Fibroblast of the aortic adventitia (primary cell): ENCODE measurements around the gene PCDHGA1. TPM values are rescaled to one million over a fixed set of nuclear protein-coding genes. Genes with fewer than 3 reads are reported as not detected.
"Not testable (repeated sequence)": the region's sequence is repeated elsewhere in the genome, so short reads cannot be mapped to it uniquely, and the experiment has no call there.

Source experiments
- DNase-seq: peaks from one replicate; pipeline ENCODE4 v3.0.0-alpha.2; 2010; ENCODE audit warnings: low read depth
- H3K4me3 ChIP-seq: 2 replicates; pipeline ENCODE4 v1.5.1; 2011; ENCODE audit warnings: low read depth, mild to moderate bottlenecking, control low read depth, low read length, moderate library complexity
- CTCF ChIP-seq: IDR thresholded peaks from 2 replicates; pipeline ENCODE4 v1.5.1; 2011; ENCODE audit warnings: mild to moderate bottlenecking, low read length, control low read depth, inconsistent platforms; ENCODE audit not compliant: insufficient read depth
- total RNA-seq: library from RNA; depleted of rRNA; stranded (reverse); fragments of >200 nt; gene quantifications from 2 replicates; pipeline ENCODE4 v1.2.3, GENCODE V29; 2012; ENCODE audit warnings: low replicate concordance

PCDHGA1 gene
- total RNA-seq = 0.90 and 1.4 TPM in 2 replicates

- TF ChIP-seq CTCF = peak; percentile 64
- peak within 1 kb of the TSS; percentile 49 for H3K4me3 ChIP-seq
- peak; percentile 70 for DNase-seq
Measured at GRCh38 chr5:141330299-141331080, at the start of gene PCDHGA1. Gene PCDHGA1, plus strand, starts transcription at chr5:141330514.

- H3K4me3 ChIP-seq = no peak overlapping the region
- no peak for DNase-seq
- TF ChIP-seq CTCF = no peak
Measured at GRCh38 chr5:141298376-141298775, 31.9 kb upstream of the PCDHGA1 start.

DNA sequence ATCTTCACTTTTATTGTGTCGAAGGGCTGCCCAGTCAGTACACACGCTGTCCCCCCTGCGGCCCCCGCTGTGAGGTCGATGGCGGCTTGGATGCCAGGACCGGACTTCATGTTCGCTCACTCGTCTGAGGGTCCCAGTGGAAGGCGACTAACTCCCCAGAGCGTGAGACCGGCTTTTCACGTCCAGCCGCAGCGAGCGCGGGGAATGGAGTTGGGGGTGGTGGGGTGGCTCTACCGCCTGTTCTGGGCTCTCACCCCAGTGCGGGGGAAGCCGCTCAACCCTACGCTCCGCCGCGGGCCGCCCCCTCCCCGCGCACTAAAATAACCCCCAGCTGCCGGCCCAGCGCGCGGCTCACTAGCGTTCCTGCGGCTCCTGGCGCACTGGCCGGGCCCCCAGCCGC lies 26.6 kb upstream of the PCDHGA1 start, which contains the start of gene SLC25A2:
SLC25A2 (minus strand) TSS at position 294 of the 400 bp plus-strand sequence; CDS start at position 110, 184 bp downstream.
- H3K4me3 ChIP-seq = no peak within 1 kb of the TSS
- no peak for TF ChIP-seq CTCF
- no peak for DNase-seq

DNA sequence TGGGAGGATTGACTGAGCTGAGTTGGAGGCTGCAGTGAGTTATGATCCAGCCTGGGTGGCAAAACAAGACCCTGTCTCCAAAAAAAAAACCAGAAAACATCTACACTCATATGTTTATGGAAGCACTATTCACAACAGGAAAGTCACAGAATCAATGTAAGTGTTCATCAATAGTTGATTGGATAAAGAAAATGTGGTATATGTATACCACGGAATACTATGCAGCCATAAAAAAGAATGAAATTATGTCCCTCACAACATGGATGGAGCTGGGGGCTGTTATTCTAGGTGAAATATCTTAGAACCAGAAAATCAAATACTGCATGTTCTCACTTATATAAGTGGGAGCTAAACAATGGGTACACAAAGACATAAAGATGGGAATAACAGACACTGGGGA lies 23.7 kb upstream of the PCDHGA1 start:
- H3K4me3 ChIP-seq = no peak overlapping the region
- no peak for DNase-seq
- no peak for TF ChIP-seq CTCF

DNA sequence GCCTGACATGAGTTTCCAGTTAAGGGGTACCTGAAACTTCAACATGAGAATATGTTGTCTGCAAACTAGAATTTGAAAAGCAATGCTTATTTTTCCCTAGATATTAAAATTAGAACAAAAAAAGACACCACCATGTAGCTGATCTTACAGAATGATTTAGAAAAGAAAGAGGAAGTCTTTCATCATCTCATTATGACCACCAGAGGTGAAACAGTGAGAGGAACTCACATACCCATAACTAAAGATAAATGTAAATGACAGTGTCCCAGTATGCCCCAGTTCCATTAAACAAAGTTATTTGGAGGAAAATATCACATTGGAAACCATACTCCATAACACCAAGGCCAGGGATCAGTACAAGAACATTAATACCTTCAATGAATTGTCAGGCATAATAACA lies 16.6 kb upstream of the PCDHGA1 start:
- TF ChIP-seq CTCF = no peak
- H3K4me3 ChIP-seq = no peak overlapping the region
- DNase-seq = no peak

DNA sequence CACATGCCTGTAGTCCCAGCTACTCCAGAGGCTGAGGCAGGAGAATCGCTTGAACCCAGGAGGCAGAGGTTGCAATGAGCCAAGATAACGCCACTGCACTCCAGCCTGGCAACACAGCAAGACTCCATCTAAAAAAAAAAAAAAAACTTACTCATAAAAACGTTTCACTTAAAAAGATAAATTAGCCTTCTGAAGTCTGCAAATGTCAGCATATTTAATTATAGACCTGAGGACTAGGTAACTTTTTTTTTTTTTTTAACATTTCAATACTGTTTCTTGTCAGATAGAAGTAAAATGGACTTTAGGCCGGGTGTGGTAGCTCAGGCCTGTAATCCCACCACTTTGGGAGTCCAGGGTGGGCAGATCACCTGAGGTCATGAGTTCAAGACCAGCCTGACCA lies 13.4 kb upstream of the PCDHGA1 start:
- not testable (repeated sequence) for DNase-seq, H3K4me3 ChIP-seq

DNA sequence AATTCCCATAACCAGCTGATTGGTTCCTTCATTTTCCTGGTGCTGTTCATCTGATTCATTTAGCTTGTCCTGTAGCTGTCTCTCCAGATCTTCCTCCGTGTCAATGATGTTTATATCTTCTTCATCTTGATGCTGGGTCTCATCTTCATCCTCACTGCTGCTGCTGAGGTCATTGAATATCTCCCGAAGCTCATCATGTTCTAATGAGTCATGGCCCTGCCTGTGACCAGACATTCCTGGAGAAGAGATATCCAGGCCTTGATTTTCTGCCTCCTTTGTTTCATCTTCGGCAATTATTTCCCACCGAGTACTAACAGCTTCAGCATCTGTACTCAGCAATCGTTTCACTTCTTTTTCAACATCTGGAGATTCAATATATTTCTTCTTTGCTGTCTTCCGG lies 11.1 kb upstream of the PCDHGA1 start:
- H3K4me3 ChIP-seq = no peak overlapping the region
- no peak for DNase-seq
- TF ChIP-seq CTCF = no peak
